Uterus (tissue), 2 donors: ENCODE measurements around the gene LIF.

Source experiments
- POLR2A ChIP-seq, 2 donors: fragments of 450-650 bp; IDR thresholded peaks; one replicate each; pipeline ENCODE4 v1.6.1; 2016; ENCODE audit warnings: antibody characterized with exemption in 2 of 2, mild to moderate bottlenecking in 1 of 2, moderate library complexity in 1 of 2
- TF ChIP-seq, protein P1 (sequence below), 4 experiments: fragments of 200-600 bp in 2 of 4; fragments of 450-650 bp in 2 of 4; sonication (generic) in 2 of 4; IDR thresholded peaks; one replicate each; pipeline ENCODE4 v1.5.1; 2016 to 2019; ENCODE audit warnings: antibody characterized with exemption in 4 of 4, mild to moderate bottlenecking in 2 of 4, moderate library complexity in 1 of 4

DNA sequence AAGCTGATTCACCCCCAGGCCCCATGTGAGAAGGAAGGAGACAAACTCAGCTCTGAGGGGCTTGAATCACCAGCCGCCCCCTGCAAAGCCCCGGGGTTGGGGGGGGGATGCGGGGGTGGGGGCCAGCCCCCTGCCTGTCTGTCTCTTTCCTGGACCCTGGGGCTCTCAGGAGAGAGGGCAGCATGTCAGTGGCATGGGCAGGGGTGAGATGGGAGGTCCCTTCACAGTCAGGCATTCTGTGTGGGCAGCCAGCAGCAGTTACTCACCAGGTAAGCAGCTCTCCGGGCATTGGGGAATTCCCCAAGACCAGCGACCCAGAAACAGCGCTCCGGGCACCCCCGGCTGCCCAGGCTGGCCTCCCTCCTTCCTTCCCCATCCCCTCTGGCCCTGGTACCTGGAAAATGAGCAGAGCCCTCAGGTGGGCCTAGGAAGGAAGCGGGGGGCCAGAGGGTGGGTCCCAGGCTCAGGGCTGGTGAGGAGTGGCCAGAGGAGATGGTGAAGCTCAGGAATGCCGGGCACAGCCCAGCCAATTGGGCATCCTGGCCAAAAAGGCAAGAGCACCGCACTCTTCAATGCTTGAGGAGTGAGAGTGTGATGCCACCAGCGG is 4.2 kb upstream of the LIF start:
- TF ChIP-seq, protein P1, sequence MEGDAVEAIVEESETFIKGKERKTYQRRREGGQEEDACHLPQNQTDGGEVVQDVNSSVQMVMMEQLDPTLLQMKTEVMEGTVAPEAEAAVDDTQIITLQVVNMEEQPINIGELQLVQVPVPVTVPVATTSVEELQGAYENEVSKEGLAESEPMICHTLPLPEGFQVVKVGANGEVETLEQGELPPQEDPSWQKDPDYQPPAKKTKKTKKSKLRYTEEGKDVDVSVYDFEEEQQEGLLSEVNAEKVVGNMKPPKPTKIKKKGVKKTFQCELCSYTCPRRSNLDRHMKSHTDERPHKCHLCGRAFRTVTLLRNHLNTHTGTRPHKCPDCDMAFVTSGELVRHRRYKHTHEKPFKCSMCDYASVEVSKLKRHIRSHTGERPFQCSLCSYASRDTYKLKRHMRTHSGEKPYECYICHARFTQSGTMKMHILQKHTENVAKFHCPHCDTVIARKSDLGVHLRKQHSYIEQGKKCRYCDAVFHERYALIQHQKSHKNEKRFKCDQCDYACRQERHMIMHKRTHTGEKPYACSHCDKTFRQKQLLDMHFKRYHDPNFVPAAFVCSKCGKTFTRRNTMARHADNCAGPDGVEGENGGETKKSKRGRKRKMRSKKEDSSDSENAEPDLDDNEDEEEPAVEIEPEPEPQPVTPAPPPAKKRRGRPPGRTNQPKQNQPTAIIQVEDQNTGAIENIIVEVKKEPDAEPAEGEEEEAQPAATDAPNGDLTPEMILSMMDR (IDR thresholded peaks at IDR 0.05) = no peak
- no peak for TF ChIP-seq POLR2A (IDR thresholded peaks at IDR 0.05)
